ENCODE results near the gene BHLHE40. TPM values are rescaled to one million over a fixed set of nuclear protein-coding genes. Genes with fewer than 3 reads are reported as not detected.

BHLHE40 gene
- total and polyA plus RNA-seq, 2 of the 13 experiments (the other 11 are each of a cell fraction or from before 2014, with no cell fraction given): 1.8 to 51.0 TPM

GRCh38 chr3:4979428-4980228 is at the start of gene BHLHE40 (continued):
- TF ChIP-seq PAX8 (CRISPR knock-in tag; IDR thresholded peaks at IDR 0.05; ENCODE audit: borderline replicate concordance): no peak; the same call in 1 of the 2 replicates
- 0 out of 2 replicates have a peak, but pooled peaks have one; percentile 50 for TF ChIP-seq JUNB (CRISPR knock-in tag; IDR thresholded peaks at IDR 0.05; ENCODE audit: borderline replicate concordance)
- peak; percentile 34; the same call in 1 of the 2 replicates for TF ChIP-seq HNRNPL (IDR thresholded peaks at IDR 0.05; ENCODE audit: low read depth, low read length)
- peak; percentile 34; the same call in 1 of the 2 replicates for TF ChIP-seq FOXC1 (CRISPR knock-in tag; IDR thresholded peaks at IDR 0.05; ENCODE audit: borderline replicate concordance)
- TF ChIP-seq RELA (CRISPR knock-in tag; IDR thresholded peaks at IDR 0.05): no peak
- TF ChIP-seq HOXA5 (CRISPR knock-in tag; IDR thresholded peaks at IDR 0.05): peak; percentile 74
- TF ChIP-seq ZNF572 (CRISPR knock-in tag; IDR thresholded peaks at IDR 0.05): no peak
- peak; percentile 46; the same call in 1 of the 2 replicates for TF ChIP-seq CREB3 (CRISPR knock-in tag; IDR thresholded peaks at IDR 0.05)
- TF ChIP-seq ZNF30 (CRISPR knock-in tag; IDR thresholded peaks at IDR 0.05): no peak
- no peak for TF ChIP-seq AGO1 (IDR thresholded peaks at IDR 0.05; ENCODE audit: low read depth, low read length, poor library complexity, severe bottlenecking)
- TF ChIP-seq FOXO1 (CRISPR knock-in tag; IDR thresholded peaks at IDR 0.05): peak; percentile 25; the same call in 1 of the 2 replicates
- TF ChIP-seq CENPBD1 (CRISPR knock-in tag; IDR thresholded peaks at IDR 0.05; ENCODE audit: borderline replicate concordance, low read depth): no peak
- no peak; the same call in 1 of the 2 replicates for TF ChIP-seq HNF1B (CRISPR knock-in tag; IDR thresholded peaks at IDR 0.05)
- TF ChIP-seq RNF219 (CRISPR knock-in tag; IDR thresholded peaks at IDR 0.05): no peak
- no peak for TF ChIP-seq SKI (IDR thresholded peaks at IDR 0.05; ENCODE audit: partially characterized antibody)
